ENCODE data around the gene PLA2G4D.

PLA2G4D gene

GRCh38 chr15:42045211-42045615 is 49.1 kb downstream of the PLA2G4D start:
- Histone ChIP-seq H3K4me1 (ENCODE audit: control insufficient read depth in 5 of 5, insufficient read depth in 5 of 5, low read length in 5 of 5) (no peaks in the 10 kb centered on the region), H3K9ac (ENCODE audit: low read length in 5 of 5) (no peak overlapping the region), H3K27ac (ENCODE audit: low read depth, low read length) (no peak overlapping the region)

GRCh38 chr15:42042602-42043400 is 51.6 kb downstream of the PLA2G4D start:
- Histone ChIP-seq H3K27me3 (ENCODE audit: control insufficient read depth in 5 of 5, insufficient read depth in 4 of 5, low read length in 5 of 5) (peaks cover 0 to 7% (median 0%) of the 10 kb centered on the region in 5 donors), H3K9ac (ENCODE audit: low read length in 5 of 5) (no peak overlapping the region), H3K27ac (ENCODE audit: low read depth, low read length) (no peak overlapping the region), H3K4me1 (ENCODE audit: control insufficient read depth in 5 of 5, insufficient read depth in 5 of 5, low read length in 5 of 5) (no peaks in the 10 kb centered on the region), H3K9me3 (ENCODE audit: control insufficient read depth in 5 of 5, low read length in 5 of 5) (no peaks in the 10 kb centered on the region), H3K4me3 (ENCODE audit: low read depth in 1 of 5, low read length in 5 of 5) (no peak overlapping the region), H3K36me3 (ENCODE audit: control insufficient read depth in 5 of 5, insufficient read depth in 5 of 5, low read length in 5 of 5) (no peaks in the 10 kb centered on the region)

More at GRCh38 chr15:42045211-42045615, 49.1 kb downstream of the PLA2G4D start:
- no peaks in the 10 kb centered on the region for H3K9me3 ChIP-seq (ENCODE audit: control insufficient read depth in 5 of 5, low read length in 5 of 5)
- peaks cover 2 to 9% (median 7%) of the 10 kb centered on the region in 5 donors for H3K27me3 ChIP-seq (ENCODE audit: control insufficient read depth in 5 of 5, insufficient read depth in 4 of 5, low read length in 5 of 5)
- H3K4me3 ChIP-seq (ENCODE audit: low read depth in 1 of 5, low read length in 5 of 5), result no peak overlapping the region
- H3K36me3 ChIP-seq (ENCODE audit: control insufficient read depth in 5 of 5, insufficient read depth in 5 of 5, low read length in 5 of 5), result no peaks in the 10 kb centered on the region

- H3K9ac ChIP-seq (ENCODE audit: low read length in 5 of 5), result no peak overlapping the region
- H3K4me1 ChIP-seq (ENCODE audit: control insufficient read depth in 5 of 5, insufficient read depth in 5 of 5, low read length in 5 of 5), result no peaks in the 10 kb centered on the region
- H3K9me3 ChIP-seq (ENCODE audit: control insufficient read depth in 5 of 5, low read length in 5 of 5), result no peaks in the 10 kb centered on the region
- H3K27me3 ChIP-seq (ENCODE audit: control insufficient read depth in 5 of 5, insufficient read depth in 4 of 5, low read length in 5 of 5), result no peaks in the 10 kb centered on the region
- H3K27ac ChIP-seq (ENCODE audit: low read depth, low read length), result no peak overlapping the region
- H3K36me3 ChIP-seq (ENCODE audit: control insufficient read depth in 5 of 5, insufficient read depth in 5 of 5, low read length in 5 of 5), result no peaks in the 10 kb centered on the region
- no peak overlapping the region for H3K4me3 ChIP-seq (ENCODE audit: low read depth in 1 of 5, low read length in 5 of 5)
Observed at GRCh38 chr15:42038401-42038800, 56.0 kb downstream of the PLA2G4D start.

- H3K9ac ChIP-seq (ENCODE audit: low read length in 5 of 5), result no peak overlapping the region
- no peaks in the 10 kb centered on the region for H3K4me1 ChIP-seq (ENCODE audit: control insufficient read depth in 5 of 5, insufficient read depth in 5 of 5, low read length in 5 of 5)
- no peaks in the 10 kb centered on the region for H3K9me3 ChIP-seq (ENCODE audit: control insufficient read depth in 5 of 5, low read length in 5 of 5)
- no peaks in the 10 kb centered on the region for H3K36me3 ChIP-seq (ENCODE audit: control insufficient read depth in 5 of 5, insufficient read depth in 5 of 5, low read length in 5 of 5)
- no peaks in the 10 kb centered on the region for H3K27me3 ChIP-seq (ENCODE audit: control insufficient read depth in 5 of 5, insufficient read depth in 4 of 5, low read length in 5 of 5)
- no peak overlapping the region for H3K27ac ChIP-seq (ENCODE audit: low read depth, low read length)
- no peak overlapping the region for H3K4me3 ChIP-seq (ENCODE audit: low read depth in 1 of 5, low read length in 5 of 5)
Observed at GRCh38 chr15:42037656-42038055, 56.7 kb downstream of the PLA2G4D start.

GRCh38 chr15:42036966-42037365 is 57.4 kb downstream of the PLA2G4D start:
- Histone ChIP-seq H3K27me3 (ENCODE audit: control insufficient read depth in 5 of 5, insufficient read depth in 4 of 5, low read length in 5 of 5) (no peaks in the 10 kb centered on the region), H3K9ac (ENCODE audit: low read length in 5 of 5) (no peak overlapping the region), H3K27ac (ENCODE audit: low read depth, low read length) (no peak overlapping the region), H3K9me3 (ENCODE audit: control insufficient read depth in 5 of 5, low read length in 5 of 5) (no peaks in the 10 kb centered on the region), H3K4me1 (ENCODE audit: control insufficient read depth in 5 of 5, insufficient read depth in 5 of 5, low read length in 5 of 5) (no peaks in the 10 kb centered on the region), H3K36me3 (ENCODE audit: control insufficient read depth in 5 of 5, insufficient read depth in 5 of 5, low read length in 5 of 5) (no peaks in the 10 kb centered on the region), H3K4me3 (ENCODE audit: low read depth in 1 of 5, low read length in 5 of 5) (no peak overlapping the region)

GRCh38 chr15:42036112-42036905 is 58.1 kb downstream of the PLA2G4D start:
- H3K4me1 ChIP-seq (ENCODE audit: control insufficient read depth in 5 of 5, insufficient read depth in 5 of 5, low read length in 5 of 5), result no peaks in the 10 kb centered on the region
- H3K27ac ChIP-seq (ENCODE audit: low read depth, low read length), result no peak overlapping the region
- no peak overlapping the region for H3K9ac ChIP-seq (ENCODE audit: low read length in 5 of 5)
- peaks cover 0 to 3% (median 0%) of the 10 kb centered on the region in 5 donors for H3K27me3 ChIP-seq (ENCODE audit: control insufficient read depth in 5 of 5, insufficient read depth in 4 of 5, low read length in 5 of 5)
- H3K36me3 ChIP-seq (ENCODE audit: control insufficient read depth in 5 of 5, insufficient read depth in 5 of 5, low read length in 5 of 5), result no peaks in the 10 kb centered on the region
- H3K4me3 ChIP-seq (ENCODE audit: low read depth in 1 of 5, low read length in 5 of 5), result no peak overlapping the region
- H3K9me3 ChIP-seq (ENCODE audit: control insufficient read depth in 5 of 5, low read length in 5 of 5), result no peaks in the 10 kb centered on the region

- H3K36me3 ChIP-seq (ENCODE audit: control insufficient read depth in 5 of 5, insufficient read depth in 5 of 5, low read length in 5 of 5), result no peaks in the 10 kb centered on the region
- no peaks in the 10 kb centered on the region for H3K4me1 ChIP-seq (ENCODE audit: control insufficient read depth in 5 of 5, insufficient read depth in 5 of 5, low read length in 5 of 5)
- H3K27me3 ChIP-seq (ENCODE audit: control insufficient read depth in 5 of 5, insufficient read depth in 4 of 5, low read length in 5 of 5), result peaks cover 0 to 4% (median 0%) of the 10 kb centered on the region in 5 donors
- H3K9ac ChIP-seq (ENCODE audit: low read length in 5 of 5), result no peak overlapping the region
- no peaks in the 10 kb centered on the region for H3K9me3 ChIP-seq (ENCODE audit: control insufficient read depth in 5 of 5, low read length in 5 of 5)
- H3K4me3 ChIP-seq (ENCODE audit: low read depth in 1 of 5, low read length in 5 of 5), result no peak overlapping the region
- no peak overlapping the region for H3K27ac ChIP-seq (ENCODE audit: low read depth, low read length)
Observed at GRCh38 chr15:42035435-42035761, 59.0 kb downstream of the PLA2G4D start.

- H3K9me3 ChIP-seq (ENCODE audit: control insufficient read depth in 5 of 5, low read length in 5 of 5), result no peaks in the 10 kb centered on the region
- no peaks in the 10 kb centered on the region for H3K36me3 ChIP-seq (ENCODE audit: control insufficient read depth in 5 of 5, insufficient read depth in 5 of 5, low read length in 5 of 5)
- no peak overlapping the region for H3K4me3 ChIP-seq (ENCODE audit: low read depth in 1 of 5, low read length in 5 of 5)
- H3K27me3 ChIP-seq (ENCODE audit: control insufficient read depth in 5 of 5, insufficient read depth in 4 of 5, low read length in 5 of 5), result peaks cover 0 to 4% (median 0%) of the 10 kb centered on the region in 5 donors
- H3K4me1 ChIP-seq (ENCODE audit: control insufficient read depth in 5 of 5, insufficient read depth in 5 of 5, low read length in 5 of 5), result no peaks in the 10 kb centered on the region
- H3K9ac ChIP-seq (ENCODE audit: low read length in 5 of 5), result no peak overlapping the region
- no peak overlapping the region for H3K27ac ChIP-seq (ENCODE audit: low read depth, low read length)
Observed at GRCh38 chr15:42034628-42035434, 59.5 kb downstream of the PLA2G4D start.

GRCh38 chr15:42033214-42033873 is 61.0 kb downstream of the PLA2G4D start:
- H3K27ac ChIP-seq (ENCODE audit: low read depth, low read length), result no peak overlapping the region
- H3K4me3 ChIP-seq (ENCODE audit: low read depth in 1 of 5, low read length in 5 of 5), result no peak overlapping the region
- no peaks in the 10 kb centered on the region for H3K36me3 ChIP-seq (ENCODE audit: control insufficient read depth in 5 of 5, insufficient read depth in 5 of 5, low read length in 5 of 5)
- no peaks in the 10 kb centered on the region for H3K4me1 ChIP-seq (ENCODE audit: control insufficient read depth in 5 of 5, insufficient read depth in 5 of 5, low read length in 5 of 5)
- peaks cover 0 to 4% (median 0%) of the 10 kb centered on the region in 5 donors for H3K27me3 ChIP-seq (ENCODE audit: control insufficient read depth in 5 of 5, insufficient read depth in 4 of 5, low read length in 5 of 5)
- H3K9me3 ChIP-seq (ENCODE audit: control insufficient read depth in 5 of 5, low read length in 5 of 5), result no peaks in the 10 kb centered on the region
- no peak overlapping the region for H3K9ac ChIP-seq (ENCODE audit: low read length in 5 of 5)
